ENCODE results near the gene SLC34A3.

SLC34A3 gene

DNA sequence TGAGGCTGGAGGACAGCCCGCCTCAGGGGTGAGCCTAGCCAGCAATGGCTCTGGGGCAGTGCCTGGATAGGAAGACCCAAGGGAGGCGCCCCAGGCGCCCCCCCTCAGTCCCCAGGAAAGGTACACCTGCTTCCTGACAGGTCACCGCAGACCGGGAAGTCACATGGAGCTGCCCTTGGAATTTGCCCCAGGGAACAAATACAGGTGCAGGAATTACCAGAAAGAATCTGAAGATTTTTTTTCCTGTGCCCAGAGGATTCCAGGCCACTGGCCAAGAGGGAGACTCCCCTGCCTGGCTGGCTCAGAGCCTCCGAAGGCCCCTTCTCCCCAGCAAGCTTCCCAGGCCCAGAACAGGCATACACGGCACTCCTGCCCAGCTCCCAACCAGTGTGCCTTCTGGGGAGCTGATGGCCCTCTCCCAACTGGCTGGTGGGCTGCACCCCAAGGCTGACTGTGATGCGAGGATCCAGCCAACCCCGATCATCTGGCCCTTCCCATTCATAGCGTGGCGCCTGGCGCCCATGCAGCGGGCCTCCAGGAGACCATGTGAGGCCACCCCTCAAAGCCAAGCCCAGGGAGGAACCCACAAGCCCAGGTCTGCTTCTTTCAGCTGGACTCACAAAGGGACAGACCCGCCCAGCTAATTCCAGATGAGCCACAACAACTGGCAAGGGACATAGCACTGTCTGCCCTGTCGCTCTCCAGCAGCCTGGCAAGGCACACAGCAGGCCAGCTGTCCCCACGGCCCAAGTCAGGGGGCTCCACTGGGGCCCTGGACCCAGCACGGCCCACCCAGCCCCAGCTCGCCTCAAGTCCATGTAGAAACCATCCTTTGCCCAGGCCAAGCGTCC lies 32.4 kb upstream of the SLC34A3 start:
- DNase-seq: no peak

DNA sequence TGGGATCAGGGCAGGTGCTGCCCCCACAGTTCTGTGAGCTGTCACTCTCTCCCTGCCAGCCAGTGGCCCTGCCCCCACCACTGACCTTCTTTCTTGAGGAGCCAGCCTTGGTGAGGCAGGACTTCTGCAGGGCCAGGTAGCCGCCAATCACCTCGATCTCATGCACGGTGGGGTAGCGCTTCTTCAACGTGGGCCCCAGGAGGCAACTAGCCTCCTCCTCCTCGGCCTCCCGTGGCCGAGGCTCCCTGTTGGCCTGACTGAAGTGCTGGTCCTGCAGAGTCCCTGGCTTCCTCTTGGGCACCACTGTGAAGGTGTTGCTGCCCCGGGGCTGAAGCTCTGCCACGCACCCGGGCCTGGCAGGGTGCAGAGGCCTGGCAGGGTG lies 31.8 kb upstream of the SLC34A3 start:
- no peak for DNase-seq

DNA sequence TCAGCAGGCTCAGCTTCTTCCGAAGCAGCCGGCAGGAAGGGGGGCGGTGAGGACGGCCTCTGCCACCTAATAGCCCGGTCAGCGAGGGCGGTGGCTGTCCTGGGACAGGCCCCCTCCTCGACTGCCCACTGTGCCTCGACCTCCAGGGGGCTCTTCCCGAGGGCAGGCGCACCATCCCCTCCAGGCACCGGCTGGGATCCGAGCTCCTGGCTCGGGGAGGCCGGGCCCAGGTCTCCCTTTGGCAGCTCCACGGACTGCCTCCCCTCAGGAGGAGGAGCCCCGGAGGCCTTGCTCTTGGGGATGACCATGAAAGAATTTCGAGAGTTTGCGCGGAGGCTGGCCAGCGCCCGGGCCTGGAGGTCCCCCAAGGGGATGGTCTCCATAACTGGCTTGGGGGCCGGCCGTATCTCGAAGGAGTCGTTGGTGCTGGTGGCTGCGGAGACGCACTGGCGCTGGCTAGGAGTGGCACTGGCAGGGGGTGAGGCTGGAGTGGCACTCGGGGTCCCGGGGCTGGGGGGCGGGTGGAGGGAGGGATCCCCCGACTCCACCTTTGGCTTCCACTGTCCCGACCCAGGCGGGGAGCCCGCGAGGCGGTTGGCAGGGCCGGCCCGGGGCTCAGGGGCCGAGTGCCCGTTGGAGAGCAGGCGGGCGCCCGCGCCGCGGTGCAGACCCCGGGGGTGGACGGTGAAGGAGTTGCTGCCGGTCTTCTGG lies 31.1 kb upstream of the SLC34A3 start:
- no peak for DNase-seq

DNA sequence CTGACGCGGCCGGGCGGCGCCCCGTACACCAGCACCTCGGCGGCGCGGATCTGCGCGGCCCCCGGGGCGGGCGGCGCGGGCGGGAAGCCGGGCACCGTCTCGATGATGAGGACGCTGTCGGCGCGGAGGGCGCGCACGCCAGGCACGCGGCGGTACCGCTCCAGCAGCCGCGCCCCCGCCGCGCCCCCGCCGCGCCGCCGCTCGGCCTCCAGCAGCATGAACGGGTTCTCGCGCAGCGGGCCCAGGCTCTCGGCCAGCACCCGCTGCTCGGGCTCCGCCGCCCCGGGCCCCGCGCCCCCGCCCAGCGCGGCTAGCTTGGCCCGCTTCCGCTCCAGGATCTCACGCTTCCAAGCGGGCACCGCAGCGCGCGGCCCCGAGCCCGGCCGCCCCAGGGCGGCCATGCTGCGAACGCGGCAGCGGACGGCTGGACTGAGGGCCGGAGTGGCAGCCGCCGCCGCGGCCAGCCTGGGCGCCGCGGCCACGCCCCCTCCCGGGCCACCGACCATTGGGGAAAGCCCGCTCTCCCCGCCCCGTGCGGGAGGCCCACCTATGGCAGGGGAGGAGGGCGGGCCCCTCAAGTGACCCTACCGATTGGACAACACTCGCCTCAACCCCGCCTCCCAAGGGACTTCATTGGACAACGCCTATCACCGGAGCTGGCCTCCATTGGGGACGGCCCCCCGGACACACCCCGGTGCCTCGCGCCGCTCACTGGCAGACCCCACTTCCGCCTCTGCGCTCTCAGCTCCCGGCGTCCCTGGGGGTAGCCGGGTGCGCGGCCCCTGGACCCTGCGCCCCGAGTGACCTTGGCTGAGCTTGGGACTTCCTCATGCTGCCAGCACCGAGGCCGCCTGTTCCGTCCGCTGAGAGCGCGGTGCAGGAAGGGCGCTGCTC lies 30.1 kb upstream of the SLC34A3 start, which contains the start of gene TPRN:
Gene TPRN (minus strand): TSS at position 431 of the 894 bp plus-strand sequence. CDS start 30 bp downstream, at position 401.
- peak; percentile 99 for DNase-seq

DNA sequence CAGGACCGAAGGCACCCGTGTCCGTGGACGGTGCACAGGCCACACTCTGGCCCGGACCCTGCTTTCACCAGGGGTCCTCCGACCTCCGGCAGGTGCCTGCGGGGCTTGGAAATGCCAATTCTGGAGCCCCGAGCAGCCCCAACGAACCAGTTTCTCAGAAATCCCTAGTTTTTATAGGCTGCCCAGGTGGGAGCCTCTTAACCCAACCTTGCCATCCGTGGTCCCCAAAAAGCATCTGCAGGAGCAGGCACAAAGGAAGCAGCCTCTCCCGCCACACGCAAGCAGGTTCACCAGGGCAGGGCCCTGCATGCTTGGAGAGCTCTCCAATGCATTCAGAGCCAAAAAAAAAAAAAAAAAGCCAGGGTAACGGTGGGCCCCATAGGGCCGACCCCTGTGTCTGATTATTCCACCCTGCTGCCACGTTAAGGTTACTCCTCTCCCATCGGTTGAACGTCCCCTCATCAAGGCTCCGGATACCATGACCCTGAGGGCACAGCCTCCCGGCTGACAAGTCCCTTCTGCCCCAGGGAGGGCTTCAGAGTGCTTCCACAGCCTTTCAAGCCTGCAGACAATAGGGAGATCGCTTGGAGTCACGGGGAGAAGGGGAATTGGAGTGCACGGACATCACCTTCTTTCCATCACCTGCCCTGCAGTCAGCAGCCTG lies 29.4 kb upstream of the SLC34A3 start:
- DNase-seq: no peak

DNA sequence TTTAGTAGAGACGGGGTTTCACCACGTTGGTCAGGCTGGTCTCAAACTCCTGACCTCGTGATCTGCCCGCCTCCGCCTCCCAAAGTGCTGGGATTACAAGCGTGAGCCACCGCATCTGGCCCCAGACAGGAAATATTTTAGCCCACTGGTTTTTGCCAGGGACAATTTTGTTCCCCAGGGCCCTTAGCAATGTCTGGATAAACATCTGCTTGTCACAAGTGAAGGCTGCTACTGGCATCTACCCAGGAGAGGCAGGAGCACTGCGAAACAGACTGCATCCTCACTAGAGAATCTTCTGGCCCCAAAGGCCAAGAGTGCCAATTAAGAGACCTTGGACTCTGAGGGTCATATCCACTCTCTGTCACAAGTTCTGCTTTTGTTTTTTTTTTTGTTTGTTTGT lies 27.7 kb upstream of the SLC34A3 start:
- DNase-seq: no peak

DNA sequence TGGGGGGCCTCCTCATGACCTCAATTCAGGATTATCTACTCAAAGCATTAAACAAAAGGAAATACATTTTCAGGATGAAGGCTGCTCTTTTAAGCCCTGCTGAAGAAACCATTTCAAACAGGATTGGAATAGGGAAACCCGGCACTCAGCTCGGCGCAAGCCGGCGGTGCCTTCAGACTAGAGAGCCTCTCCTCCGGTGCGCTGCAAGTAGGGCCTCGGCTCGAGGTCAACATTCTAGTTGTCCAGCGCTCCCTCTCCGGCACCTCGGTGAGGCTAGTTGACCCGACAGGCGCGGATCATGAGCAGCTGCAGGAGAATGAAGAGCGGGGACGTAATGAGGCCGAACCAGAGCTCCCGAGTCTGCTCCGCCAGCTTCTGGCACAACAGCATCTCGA lies 26.0 kb upstream of the SLC34A3 start:
- no peak for DNase-seq

DNA sequence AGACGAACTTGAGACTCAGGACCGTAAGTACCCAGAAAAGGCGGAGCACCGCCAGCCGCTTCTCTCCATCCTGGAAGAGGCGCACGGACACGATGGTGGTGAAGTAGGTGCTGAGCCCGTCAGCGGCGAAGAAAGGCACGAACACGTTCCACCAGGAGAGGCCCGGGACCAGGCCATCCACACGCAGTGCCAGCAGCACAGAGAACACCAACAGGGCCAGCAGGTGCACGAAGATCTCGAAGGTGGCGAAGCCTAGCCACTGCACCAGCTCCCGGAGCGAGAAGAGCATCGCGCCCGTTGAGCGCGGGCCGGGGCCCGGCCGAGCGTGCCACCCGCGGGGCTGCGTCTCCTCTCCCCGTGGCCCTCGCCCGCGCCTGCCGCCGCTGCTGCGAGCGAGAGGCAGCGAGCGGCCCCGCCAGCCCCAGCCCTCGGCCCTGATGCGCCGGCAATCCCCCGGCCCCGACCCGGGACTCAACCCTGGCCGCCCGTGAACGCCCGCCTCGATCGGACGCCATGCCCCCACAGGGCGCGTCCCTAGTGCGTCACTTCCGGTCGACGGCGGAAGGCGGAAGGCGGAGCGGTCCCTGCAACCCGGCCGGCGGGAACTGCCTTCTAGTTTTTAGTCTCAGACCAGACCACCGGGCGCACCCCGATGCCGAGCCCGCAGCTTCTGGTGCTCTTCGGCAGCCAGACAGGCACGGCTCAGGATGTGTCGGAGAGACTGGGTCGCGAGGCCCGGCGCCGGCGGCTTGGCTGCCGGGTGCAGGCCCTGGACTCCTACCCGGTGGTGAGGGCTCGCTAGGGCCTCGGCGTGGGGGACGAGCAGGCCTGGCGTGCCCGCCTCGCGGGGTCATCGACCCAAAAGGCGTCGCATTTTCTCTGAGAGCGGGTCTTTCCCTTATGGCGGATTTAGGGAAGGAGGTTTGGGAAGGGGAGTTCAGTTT lies 25.3 kb upstream of the SLC34A3 start, which contains the start of the genes NDOR1 and TMEM203:
Gene NDOR1 (plus strand): TSS at position 575 of the 944 bp plus-strand sequence. CDS start 78 bp downstream, at position 653.
Gene TMEM203 (minus strand): TSS at position 523 of the 944 bp plus-strand sequence. CDS start 234 bp downstream, at position 289.
- peak; percentile 92 for DNase-seq

DNA sequence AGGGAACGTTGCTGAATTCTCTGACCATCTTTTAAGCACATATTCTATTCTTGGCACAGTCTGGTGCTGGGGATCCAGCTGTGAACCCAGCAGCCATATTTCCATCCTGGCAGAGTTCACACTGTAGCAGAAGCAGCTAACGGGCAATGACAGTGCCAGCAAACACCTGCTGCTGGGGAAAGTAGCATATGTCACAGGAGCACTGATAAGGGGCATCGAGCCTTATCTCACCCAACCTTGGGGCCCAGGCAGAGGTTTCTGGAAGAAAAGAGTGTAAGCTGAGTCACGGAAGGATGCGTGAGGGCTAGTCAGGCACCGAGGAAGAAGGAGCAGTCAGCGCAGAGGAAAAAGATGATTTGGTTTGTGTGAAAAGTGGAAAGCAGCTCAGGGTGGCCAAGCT lies 24.1 kb upstream of the SLC34A3 start:
- no peak for DNase-seq

DNA sequence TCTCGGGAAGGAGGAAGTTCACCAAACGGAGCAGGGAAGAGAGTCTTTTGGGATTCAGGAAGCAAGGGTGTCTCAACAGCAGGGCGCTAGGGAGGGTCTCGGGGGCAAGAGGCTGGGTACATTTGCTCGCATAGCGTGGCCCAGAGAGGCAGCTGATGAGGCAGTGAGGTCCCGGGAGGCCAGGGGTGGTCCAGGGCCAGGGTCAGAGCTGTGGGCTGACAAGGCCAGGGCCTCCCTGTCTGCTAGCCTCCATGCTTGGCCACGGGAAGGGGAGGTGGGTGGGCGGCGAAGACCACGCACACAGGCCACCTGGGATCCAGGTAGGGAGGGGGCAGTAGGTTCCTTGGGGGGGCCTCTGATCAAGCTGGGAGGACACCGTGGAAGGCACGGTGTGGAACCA lies 19.2 kb upstream of the SLC34A3 start:
- no peak for DNase-seq

DNA sequence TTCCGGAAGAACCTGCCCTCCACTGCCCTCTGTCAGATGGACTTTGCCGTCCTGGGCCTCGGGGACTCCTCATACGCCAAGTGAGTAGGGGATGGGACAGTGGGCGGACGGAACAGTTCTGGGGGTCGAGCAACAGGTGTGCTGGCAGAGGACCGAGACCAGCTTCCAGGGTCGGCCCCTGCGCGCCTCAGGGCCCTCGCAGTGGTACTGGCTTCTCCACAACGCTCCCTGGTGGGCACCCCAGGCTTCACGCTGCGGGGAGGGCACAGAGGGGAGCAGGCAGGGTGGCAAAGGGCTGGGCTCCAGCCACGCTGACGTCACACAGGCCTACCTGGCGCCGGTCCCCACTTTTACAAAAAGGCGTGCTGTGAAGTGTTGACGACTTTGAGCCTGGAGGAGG lies 18.2 kb upstream of the SLC34A3 start:
- no peak for DNase-seq

DNA sequence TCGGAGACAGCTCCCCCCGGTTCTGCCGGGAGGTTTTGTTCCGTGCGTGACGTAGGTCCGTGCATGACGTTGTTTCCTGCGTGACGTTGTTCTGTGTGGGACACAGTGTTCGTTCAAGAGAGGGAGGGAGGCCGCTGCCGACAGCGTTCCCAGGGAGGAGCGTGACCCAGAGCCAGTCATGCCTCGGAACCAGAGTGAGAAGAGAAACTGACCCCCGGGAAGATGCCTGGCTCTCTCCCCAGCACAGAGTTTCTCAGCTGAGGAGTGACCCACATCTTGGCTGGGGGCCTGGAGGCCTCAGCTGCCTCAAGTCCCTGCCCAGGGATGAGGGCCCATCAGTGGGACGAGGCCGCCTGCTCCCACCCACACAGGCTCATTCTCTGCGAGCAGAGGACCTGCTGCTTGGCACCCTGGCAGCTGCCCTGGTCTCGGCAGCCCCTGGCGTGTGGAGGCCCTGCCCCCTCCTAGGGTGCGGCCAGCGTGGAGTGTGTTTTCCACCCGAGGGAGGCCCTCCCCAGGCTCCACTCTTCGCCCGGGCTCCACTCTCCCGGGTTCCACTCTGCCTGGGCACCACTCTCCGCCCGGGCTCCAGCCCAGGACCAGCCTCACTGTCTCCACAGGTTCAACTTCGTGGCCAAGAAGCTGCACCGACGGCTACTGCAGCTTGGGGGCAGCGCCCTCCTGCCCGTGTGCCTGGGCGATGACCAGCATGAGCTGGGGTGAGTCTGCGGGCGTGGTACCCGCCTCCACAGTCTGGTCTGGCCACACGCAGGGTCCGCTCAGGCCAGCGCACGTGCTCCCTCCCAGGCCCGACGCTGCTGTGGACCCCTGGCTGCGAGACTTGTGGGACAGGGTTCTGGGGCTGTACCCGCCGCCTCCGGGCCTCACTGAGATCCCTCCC lies 17.3 kb upstream of the SLC34A3 start:
- DNase-seq: no peak

DNA sequence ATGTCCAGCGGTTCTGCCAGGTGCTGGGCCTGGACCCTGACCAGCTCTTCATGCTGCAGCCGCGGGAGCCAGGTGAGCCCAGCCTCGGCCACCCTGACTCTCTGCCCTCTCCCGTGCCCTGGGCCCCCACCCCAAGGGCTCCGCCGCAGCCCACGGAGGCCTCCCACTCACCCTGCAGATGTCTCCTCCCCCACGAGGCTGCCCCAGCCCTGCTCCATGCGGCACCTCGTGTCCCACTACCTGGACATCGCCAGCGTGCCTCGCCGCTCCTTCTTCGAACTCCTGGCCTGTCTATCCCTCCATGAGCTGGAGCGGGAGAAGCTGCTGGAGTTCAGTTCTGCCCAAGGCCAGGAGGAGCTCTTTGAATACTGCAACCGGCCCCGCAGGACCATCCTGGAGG lies 16.1 kb upstream of the SLC34A3 start:
- no peak for DNase-seq

DNA sequence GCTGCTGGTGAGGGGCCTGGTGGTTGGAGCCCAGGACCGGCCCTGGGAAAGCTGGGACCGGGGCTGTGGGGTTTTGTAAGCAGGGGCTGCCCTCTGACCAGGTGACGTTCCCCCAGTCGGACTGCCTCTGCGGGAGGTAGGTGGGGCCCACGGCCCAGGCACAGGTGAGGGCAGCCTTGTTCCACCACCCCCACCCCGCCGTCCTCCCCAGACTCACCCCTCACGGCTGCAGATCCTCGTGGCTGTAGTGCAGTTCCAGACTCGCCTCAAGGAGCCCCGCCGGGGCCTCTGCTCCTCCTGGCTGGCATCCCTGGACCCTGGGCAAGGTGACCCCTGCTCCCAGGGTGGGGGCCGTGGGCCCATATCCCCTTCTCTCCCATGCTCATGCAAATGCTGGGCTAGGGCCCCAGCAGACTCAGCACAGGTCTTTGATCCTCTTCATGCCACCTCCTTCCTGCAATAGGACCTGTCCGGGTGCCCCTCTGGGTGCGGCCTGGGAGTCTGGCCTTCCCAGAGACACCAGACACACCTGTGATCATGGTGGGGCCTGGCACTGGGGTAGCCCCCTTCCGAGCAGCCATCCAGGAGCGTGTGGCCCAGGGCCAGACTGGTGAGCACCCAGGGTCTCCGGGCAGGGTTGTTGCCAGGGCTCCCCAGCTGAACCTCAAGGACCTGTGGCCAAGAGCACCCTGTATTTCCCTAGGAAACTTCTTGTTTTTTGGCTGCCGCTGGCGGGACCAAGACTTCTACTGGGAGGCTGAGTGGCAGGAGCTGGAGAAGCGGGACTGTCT lies 15.3 kb upstream of the SLC34A3 start:
- no peak for DNase-seq

DNA sequence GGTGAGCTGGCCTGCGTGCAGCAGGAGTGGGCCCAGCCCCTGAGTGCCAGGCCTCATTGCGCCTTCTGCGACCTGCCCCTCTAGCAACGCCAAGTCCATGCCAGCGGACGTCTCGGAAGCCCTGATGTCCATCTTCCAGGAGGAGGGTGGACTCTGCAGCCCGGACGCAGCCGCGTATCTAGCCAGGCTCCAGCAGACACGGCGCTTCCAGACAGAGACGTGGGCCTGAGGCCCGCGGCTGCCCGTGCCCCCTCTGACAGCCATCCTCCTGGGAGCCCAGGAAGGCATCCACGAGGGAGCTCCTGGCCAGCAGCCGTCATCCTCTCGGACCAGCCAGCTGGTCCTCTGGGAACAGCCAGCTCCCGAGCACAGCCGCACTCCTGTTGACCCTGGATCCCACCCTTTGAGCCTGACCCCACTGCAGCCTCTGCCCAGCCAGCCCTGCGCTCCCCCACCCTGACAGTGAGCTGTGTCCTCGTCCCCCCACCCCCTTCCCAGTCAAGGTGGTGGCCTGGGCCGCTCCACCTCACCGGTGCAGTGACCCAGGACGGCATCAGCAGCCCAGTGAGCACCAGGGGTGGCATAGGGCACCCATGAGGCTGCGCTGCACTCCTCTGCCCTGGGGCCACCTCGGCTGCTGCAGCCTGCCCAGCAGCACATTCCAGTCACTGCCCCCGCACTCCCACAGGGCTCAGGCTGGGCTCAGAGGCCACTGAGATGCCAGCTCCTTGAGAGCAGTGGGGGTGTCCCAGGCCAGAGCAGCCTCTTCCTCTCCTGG lies 14.3 kb upstream of the SLC34A3 start:
- no peak for DNase-seq

DNA sequence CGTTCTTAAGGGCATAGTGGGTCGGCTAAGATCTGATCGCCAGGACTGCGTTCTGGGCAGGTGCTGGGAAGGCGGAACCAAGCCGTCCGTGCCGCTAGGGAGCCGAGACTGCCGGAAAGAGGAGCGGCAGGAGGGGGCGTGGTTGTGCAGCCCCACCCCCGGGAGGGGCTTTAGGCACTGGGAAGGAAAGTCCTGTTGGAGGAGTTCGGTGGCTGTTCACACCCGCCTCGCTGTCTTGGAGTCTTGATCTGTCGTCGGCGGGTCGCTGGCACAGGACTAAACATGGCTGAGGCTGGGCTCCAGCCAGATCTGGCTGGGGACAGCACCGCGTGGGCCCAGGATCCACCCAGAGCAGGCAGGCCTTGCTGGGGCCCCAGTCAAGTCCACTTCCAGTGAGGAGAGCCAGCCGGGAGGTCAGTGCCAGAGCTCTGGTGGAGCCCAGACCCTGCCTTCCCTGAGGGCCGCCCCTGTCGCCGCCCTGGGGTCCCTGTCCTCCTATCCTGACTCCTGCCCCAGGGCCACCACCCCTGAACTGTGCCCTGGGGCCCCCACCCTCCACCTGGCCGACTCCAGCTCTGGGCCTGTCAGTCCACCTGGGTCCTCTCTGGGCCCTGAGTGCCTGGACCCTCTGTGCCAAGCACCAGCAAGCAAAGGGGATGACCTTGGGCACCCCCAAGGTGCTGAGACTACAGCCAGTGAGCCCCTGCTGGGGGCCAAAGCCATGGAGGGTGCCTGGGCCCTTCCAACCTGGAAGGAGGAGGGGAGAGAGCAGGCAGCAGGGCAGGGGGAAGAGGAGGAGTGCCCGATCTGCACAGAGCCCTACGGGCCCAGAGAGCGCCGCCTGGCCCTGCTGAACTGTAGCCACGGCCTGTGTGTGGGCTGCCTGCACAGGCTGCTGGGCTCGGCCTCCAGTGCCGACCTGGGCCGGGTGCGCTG lies 13.2 kb upstream of the SLC34A3 start:
- no peak for DNase-seq

DNA sequence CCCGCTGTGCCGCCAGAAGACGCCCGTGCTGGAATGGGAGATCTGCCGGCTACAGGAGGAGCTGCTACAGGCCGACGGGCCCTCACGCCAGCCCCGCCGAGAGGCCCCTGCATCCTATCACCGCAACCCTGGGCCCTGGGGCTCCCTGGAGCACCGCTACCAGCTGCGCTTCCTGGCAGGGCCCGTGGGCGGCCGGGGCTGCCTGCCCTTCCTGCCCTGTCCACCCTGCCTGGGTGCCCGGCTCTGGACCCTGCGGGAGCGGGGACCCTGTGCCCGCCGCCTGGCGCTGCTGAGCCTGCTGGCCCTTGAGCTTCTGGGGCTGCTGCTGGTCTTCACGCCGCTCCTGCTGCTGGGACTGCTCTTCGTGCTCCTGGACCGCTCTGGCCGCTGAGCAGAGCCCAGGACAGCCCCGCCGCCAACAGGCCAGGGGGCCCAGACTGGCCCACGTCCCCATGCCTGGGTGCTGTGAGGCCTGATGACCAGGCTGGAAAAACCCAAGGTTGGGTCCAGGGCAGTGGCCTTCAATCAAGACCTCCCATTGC lies 12.4 kb upstream of the SLC34A3 start:
- no peak for DNase-seq

All from stimulated activated naive CD4-positive, alpha-beta T cell treated with Interleukin-2 at 50 U/mL for 16 hours (primary cell).